Left hindlimb (tissue), 1 donor: Measurements from ENCODE around the gene BEAN1.

Source experiments
- DNase-seq: peaks from one replicate; pipeline ENCODE4 v3.0.0-alpha.2; 2018

The BEAN1 gene

GRCh38 chr16:66395806-66396555, 31.1 kb upstream of the BEAN1 start:
- no peak for DNase-seq

GRCh38 chr16:66397736-66398433, 29.2 kb upstream of the BEAN1 start:
- no peak for DNase-seq

- DNase-seq, result no peak
Observed at GRCh38 chr16:66399031-66399430, 28.1 kb upstream of the BEAN1 start.

GRCh38 chr16:66399930-66400329, 27.2 kb upstream of the BEAN1 start:
- peak; percentile 61 for DNase-seq

DNA sequence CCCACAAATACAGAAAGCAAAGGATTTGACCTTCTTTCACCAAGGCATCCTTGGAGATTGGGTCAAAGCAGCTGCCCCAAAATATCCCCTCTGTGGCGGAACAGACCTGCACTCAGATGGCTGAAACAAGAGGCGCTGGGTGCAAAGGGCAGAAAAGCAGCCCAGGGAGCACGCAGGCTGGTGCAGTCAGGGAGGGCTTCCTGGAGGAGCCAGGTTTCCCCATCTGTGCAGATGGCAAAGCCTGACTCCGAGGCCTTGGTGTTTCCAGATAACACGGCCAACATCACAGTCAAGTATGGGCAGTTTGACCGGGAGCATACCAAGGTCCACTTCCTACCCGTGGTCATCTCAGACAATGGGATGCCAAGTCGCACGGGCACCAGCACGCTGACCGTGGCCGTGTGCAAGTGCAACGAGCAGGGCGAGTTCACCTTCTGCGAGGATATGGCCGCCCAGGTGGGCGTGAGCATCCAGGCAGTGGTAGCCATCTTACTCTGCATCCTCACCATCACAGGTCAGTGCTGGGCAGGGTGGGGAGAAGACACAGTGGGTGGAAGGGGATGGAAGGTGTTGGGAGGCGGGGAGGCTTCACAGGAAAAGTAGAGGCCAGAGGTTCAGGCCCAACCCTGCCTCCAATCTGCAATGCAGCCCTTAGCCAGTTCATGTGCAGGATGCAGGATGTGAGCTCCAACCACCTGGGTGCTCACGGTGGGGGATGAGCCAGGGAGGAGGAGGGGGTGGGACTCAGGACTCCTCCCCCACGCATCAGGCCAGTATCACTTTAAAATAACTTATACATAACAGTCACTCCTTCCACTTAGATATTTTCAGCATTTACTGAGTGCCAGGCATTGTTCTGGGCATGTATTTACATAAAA, 26.4 kb upstream of the BEAN1 start:
- DNase-seq, result no peak

DNA sequence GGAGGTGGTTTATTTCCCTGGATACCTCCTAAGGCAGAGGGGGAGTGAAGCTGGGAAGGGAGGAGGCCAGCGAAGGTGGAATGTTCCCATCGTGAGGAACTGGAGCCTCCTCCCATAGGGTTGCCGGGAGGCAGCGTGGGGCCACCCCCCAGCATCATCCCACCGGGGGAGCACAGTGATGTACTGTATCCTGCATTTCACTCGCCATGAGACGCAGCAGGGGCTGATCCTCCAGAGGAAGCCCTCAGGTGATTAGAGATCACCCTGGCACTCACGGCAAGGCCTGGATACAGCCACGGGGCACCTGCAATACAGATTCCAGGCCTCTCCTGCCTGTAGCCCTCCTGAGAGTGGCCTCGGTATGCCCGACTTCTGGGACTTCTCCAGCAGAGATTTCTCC, 25.5 kb upstream of the BEAN1 start:
- DNase-seq, result no peak

DNA sequence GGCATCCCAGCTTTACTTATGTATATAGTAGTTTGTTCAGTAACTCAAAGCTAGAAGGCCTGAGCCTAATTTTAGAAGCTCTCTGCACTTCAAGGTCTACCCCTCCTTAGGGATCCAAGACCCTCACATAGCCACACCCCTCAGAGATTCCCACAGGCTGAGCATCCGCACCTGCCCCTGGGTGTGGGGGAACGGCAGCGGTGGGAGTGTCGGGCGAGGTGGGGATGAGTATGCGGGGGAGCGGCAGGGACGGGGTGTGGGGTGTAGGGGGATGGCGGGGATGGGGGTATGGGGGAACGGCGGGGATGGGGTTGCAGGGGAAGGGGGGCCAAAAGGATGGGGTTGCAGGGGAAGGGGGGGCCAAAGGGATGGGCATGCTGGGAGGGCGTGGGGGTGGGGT, 24.9 kb upstream of the BEAN1 start:
- DNase-seq, result no peak

DNA sequence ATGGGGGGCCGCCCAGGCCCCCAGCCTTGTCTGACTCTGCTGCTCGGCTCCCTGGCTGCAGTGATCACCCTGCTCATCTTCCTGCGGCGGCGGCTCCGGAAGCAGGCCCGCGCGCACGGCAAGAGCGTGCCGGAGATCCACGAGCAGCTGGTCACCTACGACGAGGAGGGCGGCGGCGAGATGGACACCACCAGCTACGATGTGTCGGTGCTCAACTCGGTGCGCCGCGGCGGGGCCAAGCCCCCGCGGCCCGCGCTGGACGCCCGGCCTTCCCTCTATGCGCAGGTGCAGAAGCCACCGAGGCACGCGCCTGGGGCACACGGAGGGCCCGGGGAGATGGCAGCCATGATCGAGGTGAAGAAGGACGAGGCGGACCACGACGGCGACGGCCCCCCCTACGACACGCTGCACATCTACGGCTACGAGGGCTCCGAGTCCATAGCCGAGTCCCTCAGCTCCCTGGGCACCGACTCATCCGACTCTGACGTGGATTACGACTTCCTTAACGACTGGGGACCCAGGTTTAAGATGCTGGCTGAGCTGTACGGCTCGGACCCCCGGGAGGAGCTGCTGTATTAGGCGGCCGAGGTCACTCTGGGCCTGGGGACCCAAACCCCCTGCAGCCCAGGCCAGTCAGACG, 24.4 kb upstream of the BEAN1 start:
- no peak for DNase-seq

- no peak for DNase-seq
Observed at GRCh38 chr16:66403531-66404145, 23.5 kb upstream of the BEAN1 start.

DNA sequence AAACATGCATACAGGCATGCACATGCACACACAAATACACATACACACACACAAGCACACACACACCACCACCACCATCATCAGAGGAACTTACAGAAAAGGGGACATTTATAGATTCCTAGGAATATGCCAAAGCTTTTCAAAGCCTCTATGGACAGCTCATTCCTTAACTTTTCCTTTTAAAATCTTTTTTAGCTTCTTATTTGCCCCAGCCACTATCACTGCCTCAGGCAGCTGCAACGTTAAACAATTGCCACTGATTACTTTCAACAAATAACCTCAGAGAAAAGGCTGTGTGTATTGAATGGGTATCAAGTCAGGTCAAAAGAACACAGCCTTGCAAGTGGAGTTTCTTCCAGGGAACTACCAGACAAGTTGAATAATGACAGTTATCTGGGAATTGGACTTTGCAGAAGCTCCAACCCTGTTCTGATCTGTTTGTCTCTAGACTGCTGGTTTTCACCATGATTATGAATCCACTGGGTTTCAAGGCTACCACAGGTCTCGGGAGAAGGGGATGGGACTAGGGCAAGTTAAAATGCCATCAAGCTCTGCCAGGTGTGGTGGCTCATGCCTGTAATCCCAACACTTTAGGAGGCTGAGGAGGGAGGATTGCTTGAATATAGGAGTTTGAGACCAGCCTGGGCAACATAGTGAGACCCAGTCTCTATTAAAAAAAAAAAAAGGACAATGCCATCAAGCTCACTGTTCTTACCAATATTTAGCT, 21.9 kb upstream of the BEAN1 start:
- no peak for DNase-seq

DNA sequence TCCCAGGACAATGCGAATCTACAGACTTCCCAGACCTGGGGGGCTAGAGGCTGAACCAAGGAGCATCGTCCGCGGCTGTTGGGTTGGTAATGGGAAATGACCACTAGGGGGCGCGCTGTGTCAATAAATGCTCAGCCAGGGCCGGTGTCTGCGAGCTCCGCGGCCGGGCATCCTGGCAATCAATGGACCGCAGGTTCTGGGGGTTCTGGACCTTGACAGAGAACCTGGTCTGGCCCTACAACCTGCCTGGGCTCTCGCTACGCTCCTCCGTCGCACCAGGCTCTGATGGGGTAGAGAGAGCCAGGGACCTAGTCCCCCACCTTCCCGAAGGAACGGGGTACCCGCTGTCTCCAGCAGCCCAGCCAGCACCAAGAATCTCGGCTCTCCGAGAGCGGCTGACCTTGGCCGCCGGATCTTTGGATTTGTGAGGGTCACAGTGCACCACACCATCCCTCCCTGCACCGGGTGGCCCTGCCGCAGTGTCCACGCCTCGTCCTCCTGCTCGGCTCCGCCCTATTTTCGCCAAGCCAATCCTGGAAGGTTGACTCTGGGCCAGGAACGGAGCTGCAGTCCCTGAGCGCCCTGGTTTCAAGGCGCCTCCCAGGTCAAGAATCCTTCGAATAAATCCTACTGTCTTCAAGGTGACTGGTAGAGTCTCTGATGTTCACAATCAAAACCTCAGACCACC, 20.4 kb upstream of the BEAN1 start:
- peak; percentile 83 for DNase-seq

DNA sequence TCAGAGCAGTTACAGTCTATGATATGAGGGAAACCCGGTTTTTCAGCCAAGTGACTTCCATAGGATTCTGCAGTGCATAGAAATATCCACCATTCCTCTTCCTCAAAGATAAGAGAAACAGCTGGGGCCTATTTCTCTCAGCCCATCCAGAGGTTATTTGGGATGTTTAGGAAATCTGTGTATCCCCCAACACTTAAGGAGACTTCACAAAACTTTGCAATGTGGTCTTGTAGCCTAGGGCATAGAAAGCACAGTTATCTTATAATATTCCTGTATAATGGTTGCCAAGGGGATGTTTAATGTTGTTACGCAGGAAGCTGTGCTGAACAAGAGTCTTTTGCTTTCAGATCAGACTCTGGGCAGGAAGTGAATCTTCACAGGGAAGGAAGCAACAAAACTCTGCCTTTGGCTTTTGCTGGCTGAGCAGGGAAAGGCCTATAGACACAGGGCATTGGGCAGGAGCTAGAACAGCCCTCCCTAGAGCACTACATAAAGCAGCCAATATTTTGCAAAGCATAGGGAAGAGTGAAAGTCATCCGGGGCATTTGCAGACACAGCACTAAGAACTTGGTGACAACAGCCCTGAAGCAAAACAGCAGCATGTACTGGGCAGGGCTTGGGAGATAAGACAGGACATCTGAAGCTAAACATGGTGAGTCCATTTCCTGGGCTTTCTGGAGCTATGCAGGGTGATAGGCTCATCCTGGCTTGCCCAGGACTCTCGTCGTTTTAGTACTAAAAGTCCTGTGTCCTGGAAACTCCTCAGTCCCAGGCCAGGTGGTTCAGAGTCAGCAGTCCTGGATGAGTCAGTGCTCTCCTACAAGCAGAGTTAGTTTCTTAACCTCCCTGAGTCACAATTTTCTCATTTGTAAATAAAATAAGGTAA, 18.7 kb upstream of the BEAN1 start:
- DNase-seq, result no peak

DNA sequence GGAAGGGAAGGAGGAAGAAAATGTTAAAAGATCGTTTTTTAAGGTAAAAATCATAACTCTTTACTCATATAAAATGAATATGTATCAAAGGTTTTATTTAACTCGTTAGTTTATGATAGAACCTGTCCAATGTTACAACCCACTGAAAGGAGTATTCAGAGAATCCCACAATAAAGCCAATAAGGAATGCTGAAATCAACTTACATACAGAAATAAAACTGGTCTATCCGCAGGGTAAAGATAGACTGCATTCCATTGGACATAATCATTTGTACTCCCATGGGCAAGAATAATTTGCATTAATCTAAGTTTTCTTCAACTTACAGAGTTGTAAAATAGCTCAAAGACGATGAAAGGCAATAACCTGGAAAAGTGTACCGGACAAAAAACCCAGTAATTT, 17.9 kb upstream of the BEAN1 start:
- DNase-seq, result no peak

DNA sequence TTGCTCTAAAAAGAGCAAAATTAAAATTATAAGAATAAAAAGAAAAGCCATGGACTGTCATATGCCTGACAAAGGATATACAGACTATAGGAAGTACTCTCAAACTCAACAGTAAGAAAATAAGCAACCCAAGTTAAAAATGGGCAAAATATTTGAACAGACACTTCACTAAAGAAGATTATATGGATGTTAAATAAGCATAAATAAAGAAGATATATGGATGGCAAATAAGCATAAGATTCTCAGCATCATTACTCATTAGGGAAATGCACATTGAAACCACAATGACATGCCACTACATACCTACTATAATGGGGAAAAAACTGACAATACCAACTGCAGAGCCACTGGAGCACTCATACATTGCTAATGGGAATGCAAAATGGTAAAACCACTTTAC, 14.9 kb upstream of the BEAN1 start:
- DNase-seq, result no peak

GRCh38 chr16:66414891-66415290, 12.2 kb upstream of the BEAN1 start:
- DNase-seq, result no peak

DNA sequence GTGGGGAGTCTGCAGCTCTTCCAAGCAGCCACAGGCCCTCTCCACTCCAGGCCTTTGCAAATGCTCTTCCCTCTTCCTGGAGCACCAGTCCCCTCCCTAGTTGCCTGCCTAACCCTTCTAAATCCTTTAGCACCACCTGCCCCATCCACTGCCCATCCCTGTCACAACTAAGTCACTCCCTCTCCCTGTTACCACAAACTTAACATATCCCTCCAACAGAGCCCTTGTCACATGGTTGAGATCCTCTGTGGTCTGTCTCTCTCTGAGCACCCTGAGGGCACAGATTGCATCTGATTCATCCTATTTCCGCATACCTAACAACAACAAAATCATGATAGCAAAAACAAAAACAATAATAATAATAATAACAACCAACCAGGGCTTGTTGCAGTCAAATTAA, 11.0 kb upstream of the BEAN1 start:
- DNase-seq, result no peak

DNA sequence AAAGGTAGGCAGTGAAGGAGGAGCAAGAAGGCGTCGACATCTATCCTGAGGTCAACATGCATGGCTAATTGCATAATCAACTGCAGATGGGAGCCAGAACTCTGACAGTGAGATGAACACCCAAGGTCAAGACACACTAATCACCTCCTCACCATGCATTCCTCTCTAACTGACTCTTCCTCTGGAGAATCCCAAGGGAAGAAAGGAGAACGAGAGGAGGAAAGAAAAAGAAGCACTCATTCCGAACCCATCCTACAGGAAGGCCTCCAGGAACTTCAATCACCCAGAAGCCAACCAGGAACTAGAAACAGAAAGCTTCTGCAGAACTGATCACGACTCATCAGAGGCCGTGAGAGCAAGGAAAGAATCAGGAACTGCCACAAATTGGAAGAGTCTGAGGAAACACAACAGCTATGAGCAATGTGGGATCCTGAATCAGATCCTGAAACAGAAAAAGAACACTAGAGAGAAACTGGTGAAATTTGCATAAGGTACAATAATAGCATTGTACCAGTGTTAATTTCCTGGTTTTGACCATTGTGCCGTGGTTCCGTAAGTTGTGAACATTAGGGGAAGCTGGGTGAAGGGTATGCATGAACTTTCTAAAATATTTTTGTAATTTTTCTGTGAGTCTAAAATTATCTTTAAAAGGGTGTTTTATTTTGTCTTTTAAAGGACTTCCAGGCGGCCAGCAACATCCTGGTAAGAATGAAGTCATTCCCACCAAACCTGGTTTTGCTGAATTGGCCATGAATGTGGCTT, 10.0 kb upstream of the BEAN1 start:
- DNase-seq, result no peak

DNA sequence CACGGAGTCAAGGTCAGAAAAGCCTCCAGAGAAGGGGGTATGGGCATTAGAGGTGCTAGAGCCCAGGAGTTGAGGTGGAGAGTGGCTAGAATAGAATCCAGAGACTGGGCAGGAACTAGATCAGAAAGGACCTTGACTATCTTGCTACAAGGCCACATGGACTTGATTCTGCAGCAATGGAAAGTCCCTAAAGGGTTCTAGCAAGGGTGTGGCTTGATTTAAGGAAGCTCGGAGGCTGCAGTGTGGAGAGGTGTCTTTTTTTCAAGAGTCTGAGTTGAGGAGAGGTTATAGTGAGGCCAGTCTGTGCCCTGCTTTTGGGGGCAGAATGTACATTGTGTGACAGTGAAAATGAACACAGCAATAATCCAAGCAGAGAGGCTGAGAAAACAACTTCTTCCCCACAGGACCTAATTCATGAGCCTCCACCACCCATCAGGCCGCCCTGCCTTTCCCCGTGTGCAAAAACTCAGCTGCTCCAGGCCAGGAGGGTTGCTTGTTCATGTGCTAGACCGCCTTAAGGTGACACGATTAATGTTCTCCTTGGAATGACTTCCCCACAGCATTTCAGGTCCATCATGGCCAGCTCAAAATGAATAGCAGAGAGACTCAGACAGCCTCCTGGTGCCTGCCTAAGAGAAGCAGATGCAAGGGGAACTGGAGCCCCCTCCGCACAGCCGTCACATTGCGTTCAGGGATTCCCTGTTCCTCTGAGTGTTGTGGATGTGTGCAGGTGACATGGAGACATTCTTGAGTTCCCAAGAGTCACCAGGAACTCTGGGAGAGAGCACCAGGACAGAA, 8.7 kb upstream of the BEAN1 start:
- no peak for DNase-seq

GRCh38 chr16:66419527-66419926, 7.6 kb upstream of the BEAN1 start:
- DNase-seq, result no peak
